Activated naive CD8-positive, alpha-beta T cell treated with anti-CD3 and anti-CD28 coated beads, Interleukin-2, amount 50 U/mL, for 24 hours (primary cell): Measurements from ENCODE around the gene ZBTB48.
A peak's percentile ranks its signal among the peaks of the same experiment; 100 is the strongest.
"Not testable (repeated sequence)": the region's sequence is repeated elsewhere in the genome, so short reads cannot be mapped to it uniquely, and the experiment has no call there.

Experiments used
- ATAC-seq: fragments of 150-1000 bp; cut with Tn5 transposase; one replicate; pipeline ENCODE4 v1.10.0; 2021
- DNase-seq: peaks from one replicate; pipeline ENCODE4 v3.0.0; 2021
- H3K27ac Mint-ChIP-seq: one replicate; pipeline ENCODE4 v1.8.0; 2021; ENCODE audit warnings: mild to moderate bottlenecking, mixed read lengths
- H3K27me3 Mint-ChIP-seq: one replicate; pipeline ENCODE4 v1.8.0; 2021; ENCODE audit warnings: mixed read lengths
- H3K36me3 Mint-ChIP-seq: one replicate; pipeline ENCODE4 v1.8.0; 2021; ENCODE audit warnings: low read depth, mixed read lengths
- H3K4me1 Mint-ChIP-seq: one replicate; pipeline ENCODE4 v1.8.0; 2021; ENCODE audit warnings: mixed read lengths
- H3K4me3 Mint-ChIP-seq: one replicate; pipeline ENCODE4 v1.8.0; 2021; ENCODE audit warnings: mild to moderate bottlenecking, moderate library complexity, mixed read lengths
- H3K9me3 Mint-ChIP-seq: one replicate; pipeline ENCODE4 v1.8.0; 2021; ENCODE audit warnings: mixed read lengths

ZBTB48 gene

GRCh38 chr1:6624710-6625583 lies 45.2 kb downstream of the ZBTB48 start, which contains the start of gene THAP3:
TSS of gene THAP3 (plus strand) at chr1:6624868. CDS start at chr1:6625219, 351 bp downstream.
- DNase-seq (peak; percentile 91), ATAC-seq (peak; percentile 92)
- H3K36me3 Mint-ChIP-seq: peaks cover 16% of the 10 kb centered on the region
- peaks cover 31% of the 10 kb centered on the region for H3K4me1 Mint-ChIP-seq
- H3K27ac Mint-ChIP-seq: peak within 1 kb of the TSS; percentile 81
- H3K9me3 Mint-ChIP-seq: no peaks in the 10 kb centered on the region
- no peaks in the 10 kb centered on the region for H3K27me3 Mint-ChIP-seq
- H3K4me3 Mint-ChIP-seq: peak within 1 kb of the TSS; percentile 87

GRCh38 chr1:6625584-6626149 lies 45.9 kb downstream of the ZBTB48 start:
- ATAC-seq: peak; percentile 33
- Mint-ChIP-seq H3K36me3 (peaks cover 14% of the 10 kb centered on the region), H3K9me3 (no peaks in the 10 kb centered on the region), H3K4me1 (peaks cover 31% of the 10 kb centered on the region), H3K27me3 (no peaks in the 10 kb centered on the region), H3K27ac (peak overlapping the region; percentile 69), H3K4me3 (peak overlapping the region; percentile 87)
- peak; percentile 15 for DNase-seq

- H3K4me3 Mint-ChIP-seq: peak overlapping the region; percentile 87
- no peaks in the 10 kb centered on the region for H3K27me3 Mint-ChIP-seq
- H3K9me3 Mint-ChIP-seq: no peaks in the 10 kb centered on the region
- no peak overlapping the region for H3K27ac Mint-ChIP-seq
- peaks cover 14% of the 10 kb centered on the region for H3K36me3 Mint-ChIP-seq
- H3K4me1 Mint-ChIP-seq: peaks cover 31% of the 10 kb centered on the region
- ATAC-seq (no peak), DNase-seq (no peak)
These were observed 47.2 kb downstream of the ZBTB48 start for GRCh38 chr1:6627031-6627430.

GRCh38 chr1:6627841-6628545 lies 48.2 kb downstream of the ZBTB48 start:
- DNase-seq: no peak
- H3K27me3 Mint-ChIP-seq: no peaks in the 10 kb centered on the region
- H3K27ac Mint-ChIP-seq: no peak overlapping the region
- no peak for ATAC-seq
- H3K4me1 Mint-ChIP-seq: peaks cover 31% of the 10 kb centered on the region
- peaks cover 8% of the 10 kb centered on the region for H3K36me3 Mint-ChIP-seq
- peak overlapping the region; percentile 35 for H3K4me3 Mint-ChIP-seq
- no peaks in the 10 kb centered on the region for H3K9me3 Mint-ChIP-seq

GRCh38 chr1:6628971-6629479 lies 49.2 kb downstream of the ZBTB48 start:
- H3K27ac Mint-ChIP-seq: no peak overlapping the region
- no peak for DNase-seq
- H3K4me3 Mint-ChIP-seq: no peak overlapping the region
- H3K9me3 Mint-ChIP-seq: no peaks in the 10 kb centered on the region
- no peaks in the 10 kb centered on the region for H3K27me3 Mint-ChIP-seq
- peaks cover 15% of the 10 kb centered on the region for H3K36me3 Mint-ChIP-seq
- H3K4me1 Mint-ChIP-seq: peaks cover 29% of the 10 kb centered on the region
- no peak for ATAC-seq

- Mint-ChIP-seq H3K27ac (no peak overlapping the region), H3K4me1 (peaks cover 22% of the 10 kb centered on the region), H3K9me3 (no peaks in the 10 kb centered on the region), H3K27me3 (no peaks in the 10 kb centered on the region), H3K36me3 (peaks cover 15% of the 10 kb centered on the region), H3K4me3 (no peak overlapping the region)
- no peak for ATAC-seq
- DNase-seq: no peak
These were observed 50.2 kb downstream of the ZBTB48 start for GRCh38 chr1:6630027-6630426.

- Mint-ChIP-seq H3K27me3 (no peaks in the 10 kb centered on the region), H3K27ac (no peak overlapping the region), H3K4me3 (no peak overlapping the region), H3K9me3 (no peaks in the 10 kb centered on the region), H3K36me3 (peaks cover 15% of the 10 kb centered on the region), H3K4me1 (peaks cover 17% of the 10 kb centered on the region)
- ATAC-seq: no peak
- DNase-seq: no peak
These were observed 51.3 kb downstream of the ZBTB48 start for GRCh38 chr1:6631058-6631457.

GRCh38 chr1:6632588-6633514 lies 53.1 kb downstream of the ZBTB48 start:
- H3K27me3 Mint-ChIP-seq: no peaks in the 10 kb centered on the region
- no peak overlapping the region for H3K4me3 Mint-ChIP-seq
- DNase-seq (no peak), ATAC-seq (no peak)
- H3K36me3 Mint-ChIP-seq: peaks cover 19% of the 10 kb centered on the region
- no peaks in the 10 kb centered on the region for H3K9me3 Mint-ChIP-seq
- peaks cover under 1% of the 10 kb centered on the region for H3K4me1 Mint-ChIP-seq
- H3K27ac Mint-ChIP-seq: no peak overlapping the region

GRCh38 chr1:6634371-6635052 lies 54.7 kb downstream of the ZBTB48 start:
- DNase-seq (peak; percentile 58), ATAC-seq (peak; percentile 24)
- H3K9me3 Mint-ChIP-seq: no peaks in the 10 kb centered on the region
- no peaks in the 10 kb centered on the region for H3K4me1 Mint-ChIP-seq
- no peak overlapping the region for H3K4me3 Mint-ChIP-seq
- no peak overlapping the region for H3K27ac Mint-ChIP-seq
- peaks cover 20% of the 10 kb centered on the region for H3K36me3 Mint-ChIP-seq
- no peaks in the 10 kb centered on the region for H3K27me3 Mint-ChIP-seq

GRCh38 chr1:6635161-6635909 lies 55.5 kb downstream of the ZBTB48 start:
- H3K27me3 Mint-ChIP-seq: no peaks in the 10 kb centered on the region
- ATAC-seq (no peak), DNase-seq (no peak)
- H3K36me3 Mint-ChIP-seq: peaks cover 20% of the 10 kb centered on the region
- no peak overlapping the region for H3K4me3 Mint-ChIP-seq
- no peaks in the 10 kb centered on the region for H3K9me3 Mint-ChIP-seq
- H3K27ac Mint-ChIP-seq: no peak overlapping the region
- no peaks in the 10 kb centered on the region for H3K4me1 Mint-ChIP-seq

- no peaks in the 10 kb centered on the region for H3K9me3 Mint-ChIP-seq
- no peaks in the 10 kb centered on the region for H3K27me3 Mint-ChIP-seq
- H3K4me3 Mint-ChIP-seq: no peak overlapping the region
- ATAC-seq (no peak), DNase-seq (no peak)
- no peak overlapping the region for H3K27ac Mint-ChIP-seq
- H3K36me3 Mint-ChIP-seq: peaks cover 20% of the 10 kb centered on the region
- H3K4me1 Mint-ChIP-seq: no peaks in the 10 kb centered on the region
These were observed 56.3 kb downstream of the ZBTB48 start for GRCh38 chr1:6635910-6636760.

GRCh38 chr1:6636778-6637177 lies 57.0 kb downstream of the ZBTB48 start:
- not testable (repeated sequence) for ATAC-seq, H3K27me3 Mint-ChIP-seq, H3K27ac Mint-ChIP-seq, H3K4me3 Mint-ChIP-seq, DNase-seq, H3K4me1 Mint-ChIP-seq, H3K9me3 Mint-ChIP-seq
- H3K36me3 Mint-ChIP-seq: peaks cover 20% of the 10 kb centered on the region
